GM21529 (cell line): ENCODE measurements around the gene LIPC.

ENCODE experiments used
- ATAC-seq: cut with Tn5 transposase; IDR thresholded peaks from one replicate; pipeline ENCODE4 v1.9.1; 2021; ENCODE audit not compliant: unreplicated experiment

LIPC gene

DNA sequence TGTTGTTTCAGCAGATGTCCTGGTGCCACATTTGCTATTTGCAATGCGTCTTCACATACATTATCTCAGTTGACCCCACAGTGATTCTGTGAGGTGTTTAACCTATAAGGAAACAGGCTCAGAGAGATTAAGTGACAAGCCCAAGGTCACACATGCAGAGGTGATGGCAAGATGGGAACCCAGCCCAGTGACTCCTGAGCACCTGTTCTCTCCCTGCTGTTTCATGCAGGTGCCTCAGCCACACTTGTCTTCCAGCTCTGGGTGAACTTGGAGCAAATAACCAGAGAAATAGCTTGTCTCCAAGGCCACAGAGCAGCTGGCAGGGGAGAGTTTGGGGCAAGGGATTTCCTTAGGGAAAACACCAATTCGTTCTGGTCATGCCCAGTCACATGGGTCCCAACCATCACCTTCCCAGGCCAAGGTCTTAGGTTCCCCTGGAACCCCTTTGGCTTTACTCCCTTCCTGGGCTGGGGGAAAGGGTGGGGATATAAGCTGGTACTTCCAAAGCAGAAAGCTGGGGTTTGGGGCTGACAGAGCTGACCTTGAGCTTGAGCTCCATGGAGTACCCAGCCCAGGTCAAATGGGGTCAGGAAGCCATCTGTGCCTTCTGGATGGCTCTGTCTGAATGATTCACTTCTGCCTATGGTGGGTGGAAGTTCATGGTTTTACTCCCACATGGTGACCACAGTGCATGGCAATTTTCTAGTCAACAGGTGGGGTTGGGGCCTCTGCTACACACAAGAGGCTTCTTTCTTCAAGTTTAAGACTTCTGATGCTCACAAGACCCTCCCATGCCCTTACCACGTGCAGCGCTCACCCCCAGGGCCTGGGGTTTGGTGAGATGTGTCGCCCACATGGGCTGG lies 22.4 kb downstream of the LIPC start:
- ATAC-seq = peak; percentile 63

DNA sequence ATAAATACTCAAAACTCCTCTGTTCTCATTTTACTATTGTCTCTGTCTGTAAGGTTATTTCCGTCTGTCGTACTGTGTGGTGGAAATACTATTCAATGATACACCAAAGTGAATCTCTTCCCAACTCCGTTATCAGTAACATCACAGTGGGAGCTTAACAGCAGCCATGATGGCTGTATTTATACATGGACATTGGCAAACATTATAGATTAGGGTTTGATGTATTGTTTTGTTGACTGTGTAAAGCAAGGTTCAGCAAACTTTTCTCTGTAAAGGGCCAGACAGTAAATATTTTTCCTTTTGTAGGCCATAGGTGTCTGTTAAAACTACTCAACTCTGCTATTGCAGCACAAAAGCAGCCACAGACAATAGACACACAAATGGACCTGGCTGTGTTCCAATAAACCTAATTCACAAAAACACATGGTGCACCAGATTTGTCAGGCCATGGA lies 23.2 kb downstream of the LIPC start:
- ATAC-seq = no peak

DNA sequence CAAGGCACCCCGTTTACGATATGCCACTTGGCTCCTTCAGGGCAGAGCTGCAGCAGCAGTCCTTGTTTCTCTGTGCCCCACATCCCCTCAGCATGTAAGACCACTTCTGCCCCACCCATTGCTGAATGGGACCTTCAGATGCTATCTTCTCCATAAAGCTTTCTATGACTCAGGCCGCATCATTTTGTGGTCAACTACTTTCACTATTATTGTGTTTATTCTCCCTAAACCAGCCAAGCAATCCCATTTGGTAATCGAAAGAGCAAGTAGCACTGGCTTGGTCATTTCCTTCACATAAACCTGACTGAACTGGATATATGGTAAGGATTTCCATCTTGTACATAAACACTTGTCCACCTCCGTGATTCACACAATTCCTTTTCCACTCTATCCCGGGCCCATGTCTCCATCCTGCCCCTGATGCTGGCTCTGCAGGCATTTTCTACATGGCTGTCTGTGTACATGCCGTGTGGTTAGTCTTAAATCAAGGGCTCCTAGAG lies 25.7 kb downstream of the LIPC start:
- peak; percentile 66 for ATAC-seq

DNA sequence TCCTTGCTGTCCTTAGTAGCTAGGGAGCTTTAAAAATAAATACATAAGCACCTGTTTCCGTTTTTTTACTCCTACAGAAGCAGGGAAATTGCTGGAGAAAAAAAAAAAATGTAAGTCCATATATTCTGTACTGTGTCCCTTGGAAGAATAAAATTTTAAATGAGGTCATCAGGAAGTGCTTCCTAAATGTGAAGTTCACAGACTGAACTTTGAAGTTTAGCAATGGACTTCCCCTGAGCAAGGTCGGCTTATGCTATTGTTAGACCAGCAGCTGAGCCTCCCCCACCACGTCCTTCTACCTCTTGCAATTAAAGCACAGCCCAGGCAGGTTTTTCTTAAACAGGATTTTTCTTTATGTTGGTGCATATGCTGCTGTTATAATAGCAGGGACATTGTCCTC lies 26.3 kb downstream of the LIPC start:
- no peak for ATAC-seq

DNA sequence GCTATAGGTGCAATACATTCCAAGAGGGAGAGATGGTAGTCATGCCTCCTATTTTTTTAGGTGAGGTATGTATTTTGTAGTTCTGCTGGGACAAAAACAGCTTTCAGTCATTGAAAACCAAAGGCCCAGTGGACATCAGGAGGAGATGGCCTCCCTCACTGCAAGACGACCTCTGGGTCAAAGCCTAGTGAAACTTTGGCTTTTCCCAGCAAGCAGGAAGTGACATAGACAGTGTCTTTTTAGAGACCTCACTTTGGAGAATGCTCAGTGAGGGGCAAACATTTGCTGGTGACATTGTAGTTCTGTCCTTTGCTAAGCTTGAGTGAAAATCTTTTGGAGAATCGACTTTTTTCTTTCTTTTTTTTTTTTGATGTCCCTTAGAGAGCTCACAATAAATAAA lies 27.3 kb downstream of the LIPC start:
- ATAC-seq = no peak

DNA sequence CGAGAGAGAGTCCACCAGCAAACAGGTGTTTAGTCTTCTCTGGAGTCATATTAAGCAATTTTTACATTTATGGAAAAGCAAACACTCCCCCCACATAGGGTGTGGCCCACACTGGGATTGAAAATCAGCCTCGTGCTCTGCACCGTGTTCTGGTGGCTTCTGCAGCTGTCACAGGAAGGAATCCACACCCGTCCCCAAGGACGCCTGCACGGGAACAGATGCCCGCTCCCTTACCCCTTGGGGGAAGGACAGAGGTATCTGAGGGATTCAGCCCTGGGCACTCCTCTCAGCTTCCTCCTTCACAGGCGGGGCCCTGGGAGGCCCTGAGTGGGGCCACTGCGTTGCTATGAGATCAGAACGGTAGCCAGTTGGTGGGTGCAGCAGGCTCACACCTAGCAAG lies 27.8 kb downstream of the LIPC start:
- no peak for ATAC-seq

DNA sequence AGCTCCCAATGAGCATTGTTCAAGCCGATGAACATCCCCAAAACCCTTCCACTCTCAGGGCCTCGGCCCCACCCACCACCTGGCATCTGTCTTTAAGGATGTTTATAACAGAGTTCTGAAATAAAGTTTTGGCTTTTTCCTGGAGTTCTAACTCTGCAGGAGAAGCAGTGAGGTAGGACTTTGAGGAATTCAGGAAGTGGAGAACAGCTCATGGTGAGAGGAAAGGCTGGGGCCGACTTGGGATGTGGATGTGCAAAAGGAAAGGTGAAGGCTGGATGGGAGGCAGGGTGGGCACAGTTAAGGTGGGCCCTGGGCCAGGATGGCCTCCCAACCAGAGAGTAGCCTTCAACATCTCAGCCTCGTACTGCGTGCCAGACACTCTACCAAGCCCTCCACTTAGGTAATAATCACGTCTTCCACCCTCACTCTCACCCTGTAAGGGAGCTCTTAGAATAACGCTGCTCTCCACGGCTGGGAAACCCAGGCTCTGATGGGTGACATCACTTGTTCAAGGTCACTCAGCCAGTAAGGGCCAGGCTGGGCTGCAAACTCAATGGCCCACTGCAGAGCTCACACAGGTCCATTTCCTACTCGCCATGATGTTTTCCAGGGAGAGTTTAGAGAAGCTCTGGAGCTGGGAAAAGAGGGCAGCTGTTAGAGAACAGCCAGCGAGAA lies 28.5 kb downstream of the LIPC start:
- no peak for ATAC-seq

DNA sequence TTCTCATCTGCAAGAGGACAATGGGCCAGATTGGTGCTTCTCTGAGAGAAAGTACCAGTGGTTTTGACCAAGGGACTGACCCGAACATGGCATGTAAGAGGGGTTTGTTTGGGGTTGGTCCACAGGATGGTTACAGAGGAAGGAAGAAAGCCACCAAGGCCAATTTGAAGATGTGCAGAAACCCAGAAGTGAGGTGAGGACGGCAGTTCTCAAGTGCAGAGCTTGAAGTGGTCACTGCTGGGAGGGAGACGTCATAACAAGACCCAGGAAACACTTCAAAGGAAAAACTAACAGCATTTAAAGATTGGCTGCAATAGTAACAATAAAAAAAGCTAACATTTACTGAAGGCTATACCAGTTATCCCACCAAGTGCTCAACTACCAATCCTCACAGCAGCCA lies 29.1 kb downstream of the LIPC start:
- ATAC-seq = no peak

DNA sequence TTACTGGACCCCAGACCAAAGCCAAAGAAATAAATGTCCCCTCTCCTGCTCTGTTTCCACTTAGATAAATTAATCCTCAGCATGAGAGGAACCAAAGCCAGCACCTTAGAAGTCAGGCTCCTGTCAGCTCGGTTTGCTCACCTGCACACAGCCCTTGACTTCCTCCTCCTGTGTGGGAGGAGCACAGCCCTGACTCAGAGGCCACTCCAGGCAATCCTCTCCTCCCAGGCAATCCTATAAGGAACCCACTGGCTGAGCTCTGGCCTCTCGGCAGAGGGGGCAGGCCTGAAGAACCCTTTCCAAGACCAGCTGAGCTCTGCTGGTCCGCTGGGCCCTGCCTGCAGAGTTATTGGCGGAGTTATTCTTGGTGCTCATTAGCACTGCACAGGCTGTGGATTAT lies 30.8 kb downstream of the LIPC start:
- no peak for ATAC-seq

DNA sequence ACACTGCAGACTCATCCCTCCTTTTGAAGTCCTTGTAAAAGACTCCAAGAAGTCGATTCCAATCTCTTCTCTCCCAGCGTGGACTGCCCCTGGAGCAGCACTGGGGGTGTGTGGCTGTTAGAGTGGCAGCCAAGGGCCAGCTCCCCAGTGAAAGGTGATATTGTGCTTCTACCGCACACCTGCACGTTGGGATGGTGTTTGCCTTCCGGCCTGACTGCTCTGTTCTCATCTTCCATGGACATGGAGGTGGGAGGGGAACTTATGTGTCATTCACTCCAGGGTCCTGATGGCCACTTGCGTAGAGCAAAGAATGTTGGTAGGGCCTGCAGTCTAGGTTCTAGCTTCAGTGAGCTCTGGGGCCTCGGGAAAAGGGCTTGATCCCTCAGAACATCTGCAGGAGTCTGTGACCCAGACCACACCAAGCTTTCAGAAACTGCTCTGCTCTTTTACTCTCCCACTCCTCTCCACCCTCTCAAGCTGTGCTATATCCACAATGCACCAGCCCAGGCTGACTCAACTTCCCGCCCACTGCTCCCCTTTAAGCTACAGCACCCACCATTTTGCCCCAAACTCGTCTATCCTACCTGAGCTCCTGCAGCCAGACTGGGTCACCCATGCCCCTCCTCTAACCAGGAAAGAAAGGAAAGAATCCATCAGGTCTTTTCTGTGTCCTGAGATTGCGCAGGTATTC lies 31.3 kb downstream of the LIPC start:
- ATAC-seq = no peak

DNA sequence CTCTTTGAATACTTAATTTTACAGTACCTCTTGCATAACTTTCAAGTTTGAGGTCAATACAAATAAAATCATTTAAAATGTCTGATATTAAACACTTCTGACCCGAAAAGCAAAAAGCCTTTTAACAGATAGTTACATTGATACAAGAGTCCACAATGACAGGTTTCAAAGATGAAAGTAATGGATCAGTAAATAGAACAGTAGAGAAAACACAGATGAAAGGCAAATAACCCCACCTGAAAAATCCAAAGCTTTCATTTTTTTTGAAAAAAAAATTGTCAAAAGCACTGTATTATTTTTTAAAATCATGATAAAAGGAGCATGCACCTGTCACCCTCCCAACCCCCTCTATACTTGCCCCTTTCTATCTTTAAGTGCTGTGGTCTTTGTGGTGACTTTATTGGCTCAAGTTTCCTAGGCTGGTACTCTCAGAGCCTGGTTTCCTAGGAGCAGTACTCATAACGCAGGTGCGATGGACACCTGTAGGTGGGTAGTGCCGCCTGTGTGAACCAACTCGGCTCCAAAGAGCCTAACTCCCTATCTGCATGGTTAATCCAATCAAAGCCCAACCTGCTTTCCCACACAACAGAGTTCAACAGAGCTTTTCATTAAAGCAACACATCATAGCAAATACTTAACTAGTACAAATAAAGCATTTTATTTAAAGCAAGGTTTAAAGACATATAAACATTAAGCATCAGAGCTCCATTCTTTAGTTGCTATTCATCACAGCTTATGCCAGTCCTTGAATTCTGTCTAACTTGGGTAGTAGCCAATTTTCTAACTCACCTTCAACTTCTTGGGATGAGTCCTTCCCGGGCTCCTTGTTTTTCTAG lies 32.2 kb downstream of the LIPC start:
- no peak for ATAC-seq

DNA sequence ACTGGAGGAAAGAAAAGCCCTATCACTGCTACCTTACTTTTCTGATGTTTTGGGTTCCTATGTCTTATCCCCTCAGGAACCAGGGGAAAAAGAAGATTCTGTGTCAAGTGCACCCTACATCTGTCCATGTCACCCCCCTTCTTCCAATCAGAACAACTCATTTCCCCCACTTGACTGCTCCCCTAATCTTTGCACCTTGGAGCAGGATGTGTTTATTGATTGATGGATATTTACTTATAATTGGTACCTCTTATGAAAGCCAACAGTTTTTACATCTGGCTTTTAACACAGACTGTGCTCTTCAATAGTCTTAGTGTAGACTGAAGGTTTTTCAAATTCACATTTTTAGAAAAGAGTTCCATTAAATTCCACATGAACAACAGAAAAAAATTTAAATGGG lies 33.3 kb downstream of the LIPC start:
- ATAC-seq = no peak

DNA sequence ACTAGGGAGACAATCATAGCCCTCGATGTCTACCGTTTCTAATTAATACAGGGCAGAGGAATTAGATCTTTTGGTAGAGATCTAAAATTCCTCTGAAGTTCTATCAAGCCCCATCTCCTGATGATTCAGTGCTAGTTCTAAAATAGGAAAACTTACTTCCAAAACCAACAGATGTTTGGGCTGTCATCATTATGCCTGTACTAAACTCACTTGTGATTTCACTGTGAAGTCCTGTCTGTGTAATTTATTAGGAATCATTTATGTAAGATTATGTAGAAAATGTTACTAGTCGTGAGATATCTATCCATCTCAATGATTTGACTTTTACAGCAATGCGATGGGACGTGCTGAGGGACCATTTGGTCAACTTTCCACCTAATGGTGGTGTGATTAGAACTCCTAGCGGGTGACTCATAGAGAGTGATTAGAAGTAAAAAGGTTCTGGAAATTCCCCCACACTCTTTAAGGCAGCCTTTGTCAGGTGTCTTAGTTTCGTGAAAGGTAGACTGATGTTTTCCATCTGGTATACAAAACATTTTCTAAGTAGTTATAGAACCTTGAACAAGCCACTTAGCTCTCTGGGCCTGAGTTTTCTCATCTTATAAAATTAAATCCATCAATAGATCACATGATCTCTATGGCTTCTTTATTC lies 34.2 kb downstream of the LIPC start:
- ATAC-seq = no peak

DNA sequence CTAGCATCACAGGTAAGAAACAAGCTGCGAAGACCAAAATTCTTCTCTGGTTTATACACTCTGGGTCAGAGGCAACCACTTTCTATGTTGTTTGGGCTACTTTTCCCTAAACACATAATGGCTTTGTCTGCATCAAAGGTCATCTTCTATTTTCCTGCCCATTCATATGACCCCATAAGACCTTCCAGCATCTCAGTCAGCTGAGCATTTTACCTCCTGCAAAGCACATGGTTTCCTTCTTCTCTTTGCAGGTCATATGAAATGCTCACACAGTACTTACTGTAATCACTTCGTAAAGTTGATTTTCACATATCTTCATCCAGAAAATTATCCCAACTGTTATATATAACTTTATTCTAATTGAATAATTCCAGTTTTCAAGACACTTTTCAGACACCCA lies 34.8 kb downstream of the LIPC start:
- no peak for ATAC-seq

DNA sequence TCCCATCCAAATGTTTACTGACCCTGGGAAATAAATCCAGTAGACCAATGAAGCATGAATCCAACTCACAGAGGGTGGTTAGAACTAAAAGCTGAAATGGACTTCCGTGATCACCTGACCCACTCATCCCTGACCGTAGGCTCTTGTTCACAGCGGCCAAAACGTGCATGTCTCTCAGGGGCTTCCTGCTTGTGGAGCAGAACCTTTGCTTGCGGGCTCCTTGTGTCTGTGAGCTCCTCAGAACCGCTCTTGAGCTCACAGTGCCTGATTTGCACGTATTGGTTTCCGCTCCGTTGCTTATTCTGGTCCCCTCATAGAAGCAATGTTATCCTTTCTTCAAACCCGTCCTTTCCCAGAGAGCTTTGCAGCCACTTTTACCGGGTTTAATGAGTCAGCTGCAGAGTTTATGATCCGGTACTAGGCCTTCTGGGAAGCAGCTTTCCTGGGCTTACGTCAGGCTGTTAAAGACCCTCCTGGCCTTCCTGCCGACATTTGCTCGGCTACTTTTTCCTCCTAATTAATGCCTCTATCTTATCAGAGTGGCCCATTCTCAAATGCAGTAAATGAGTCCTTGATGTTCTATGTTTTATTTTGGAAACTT lies 35.4 kb downstream of the LIPC start:
- ATAC-seq = no peak

DNA sequence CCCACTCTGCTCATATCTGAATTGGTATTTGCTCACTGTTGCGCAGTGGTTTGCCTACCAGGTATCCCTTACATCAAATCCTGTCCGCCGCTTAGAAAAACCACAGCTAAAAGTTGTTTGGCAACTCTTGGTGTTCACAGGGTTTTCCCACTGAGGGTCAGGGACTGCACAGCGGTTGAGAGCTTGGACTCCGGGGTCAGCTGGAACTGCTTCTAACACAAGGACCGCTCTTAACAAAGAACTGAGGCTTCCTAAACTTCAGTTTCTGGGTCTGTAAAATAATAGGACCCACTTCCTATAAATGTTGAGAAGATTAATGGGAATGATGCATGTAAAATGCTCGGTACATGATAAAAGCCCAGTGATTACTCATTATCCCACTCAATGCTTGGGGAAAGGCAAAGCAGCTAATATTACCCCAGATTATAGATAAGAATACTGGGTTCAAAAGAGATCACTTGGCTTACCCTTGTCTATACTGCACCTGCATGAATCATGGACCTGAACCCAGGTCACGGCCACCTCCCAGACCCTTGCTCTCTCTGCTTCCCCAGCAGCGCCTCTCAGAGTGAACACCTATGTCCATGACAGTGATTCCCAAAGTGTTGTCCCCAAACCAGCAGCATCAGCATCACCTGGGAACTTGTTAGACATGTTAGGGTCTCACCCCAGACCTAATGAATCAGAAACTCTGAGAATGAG lies 36.1 kb downstream of the LIPC start:
- ATAC-seq = no peak

DNA sequence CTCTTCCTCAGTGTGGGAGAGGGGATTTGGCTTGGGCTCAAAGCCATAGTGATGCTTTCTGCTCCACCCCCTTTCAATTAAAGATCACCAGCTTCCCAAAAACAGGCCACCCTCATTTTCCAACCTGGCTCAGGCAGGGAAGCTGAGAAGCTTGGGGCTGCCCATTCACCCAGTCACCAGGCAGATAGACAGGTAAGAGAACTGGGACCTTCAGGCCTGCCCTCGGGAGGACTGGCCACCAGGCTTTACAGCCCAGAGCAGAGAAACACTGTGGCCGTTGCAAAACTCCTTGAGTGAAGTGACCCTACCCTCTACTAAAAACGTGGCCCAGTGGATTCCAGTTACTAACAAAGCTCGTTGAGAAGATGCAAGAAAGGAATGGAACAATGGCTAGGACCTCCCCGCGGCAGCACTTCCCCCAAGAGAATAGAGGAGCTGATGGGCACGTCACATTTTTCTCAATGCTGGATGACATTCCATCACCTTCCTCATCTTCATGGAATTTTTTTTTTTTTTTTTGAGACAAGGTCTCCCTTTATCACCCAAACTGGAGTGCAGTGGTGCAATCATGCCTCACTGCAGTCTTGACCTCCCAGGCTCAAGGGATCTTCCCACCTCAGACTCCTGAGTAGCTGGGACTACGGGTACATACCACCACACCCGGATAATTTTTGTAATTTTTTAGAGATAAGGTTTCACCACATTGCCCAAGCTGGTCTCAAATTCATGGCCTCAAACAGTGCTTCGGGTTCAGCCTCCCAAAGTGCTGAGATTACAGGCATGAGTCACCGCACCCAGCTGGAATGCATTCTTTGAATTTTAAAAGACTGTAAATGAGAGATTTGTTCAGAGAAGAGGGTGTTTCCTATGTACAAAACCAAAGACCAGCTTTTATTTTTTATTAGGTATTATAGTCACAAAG lies 37.9 kb downstream of the LIPC start:
- no peak for ATAC-seq

DNA sequence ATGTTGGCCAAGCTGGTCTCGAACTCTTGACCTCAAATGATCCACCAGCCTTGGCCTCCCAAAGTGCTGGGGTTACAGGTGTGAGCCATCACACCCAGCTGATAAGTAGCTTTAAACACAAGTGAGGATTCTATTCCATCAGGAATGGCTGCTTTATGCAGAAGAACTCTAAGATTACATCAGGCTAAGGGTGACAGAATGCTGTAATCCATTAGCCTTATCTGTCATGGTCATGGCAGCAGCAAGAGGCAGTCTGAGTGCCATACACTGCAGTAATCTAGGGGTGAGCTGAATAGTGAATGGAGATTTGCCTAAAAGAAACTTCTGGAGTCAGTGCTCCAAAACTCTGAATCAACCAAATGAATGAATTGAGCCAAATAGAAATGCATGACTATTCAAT lies 39.6 kb downstream of the LIPC start:
- ATAC-seq = no peak
